B cell (primary cell): Measurements from ENCODE around the gene TAF1A. TPM values are rescaled to one million over a fixed set of nuclear protein-coding genes. Genes with fewer than 3 reads are reported as not detected.

Experiments used
- ATAC-seq: fragments of 200-7000 bp; cut with Tn5 transposase; one replicate; pipeline ENCODE4 v1.10.0; 2021; ENCODE audit warnings: low read depth, mild to moderate bottlenecking, moderate number of reproducible peaks, moderate library complexity
- CTCF ChIA-PET: fragments of 350-600 bp; sonication (Branson Sonifier 250); formaldehyde crosslinking; loops from one replicate; lab custom pipeline; 2021; ENCODE audit warnings: antibody characterized with exemption, inconsistent platforms; lab: Charles Lee
- POLR2A ChIA-PET: fragments of 350-600 bp; sonication (Branson Sonifier 250); formaldehyde crosslinking; loops from one replicate; lab custom pipeline; 2021; ENCODE audit warnings: antibody characterized with exemption; lab: Charles Lee
- DNase-seq: peaks from one replicate; pipeline ENCODE4 v3.0.0; 2013
- H2AFZ ChIP-seq: 2 replicates; pipeline ENCODE4 v1.6.1; 2012; ENCODE audit warnings: mild to moderate bottlenecking, low read depth, low read length; ENCODE audit not compliant: insufficient read depth, poor library complexity, severe bottlenecking
- H3K27ac ChIP-seq, 2 donors: 1 replicate in 1 of 2; 2 replicates in 1 of 2; pipeline ENCODE4 v1.5.1; 2012 to 2013; ENCODE audit warnings: low read length in 2 of 2, mild to moderate bottlenecking in 2 of 2, moderate library complexity in 1 of 2
- H3K27me3 ChIP-seq, 4 experiments: fragments of 200-600 bp in 1 of 4; sonication (generic) in 1 of 4; replicated peaks in 1 of 4; 1 replicate in 2 of 4; 2 replicates in 2 of 4; pipeline versions ENCODE4 v1.6.1 to v1.7.0; 2013 to 2016; ENCODE audit warnings: low read length in 3 of 4, mild to moderate bottlenecking in 2 of 4, mixed read lengths in 1 of 4, moderate library complexity in 1 of 4; ENCODE audit not compliant: insufficient read depth in 4 of 4, control insufficient read depth in 3 of 4; ENCODE audit errors: control extremely low read depth in 1 of 4
- H3K36me3 ChIP-seq, 2 experiments: replicated peaks in 1 of 2; 1 replicate in 1 of 2; 2 replicates in 1 of 2; pipeline versions ENCODE4 v1.6.1 to v1.7.1; 2013; ENCODE audit warnings: low read length in 1 of 2; ENCODE audit not compliant: insufficient read depth in 2 of 2, control insufficient read depth in 1 of 2; ENCODE audit errors: control extremely low read depth in 1 of 2, extremely low read depth in 1 of 2
- H3K4me1 ChIP-seq, 2 donors: fragments of 200-600 bp in 1 of 2; sonication (generic) in 1 of 2; 1 replicate in 1 of 2; 2 replicates in 1 of 2; pipeline versions ENCODE4 v1.5.1 to v1.6.1; 2013 to 2017; ENCODE audit warnings: low read length in 2 of 2; ENCODE audit not compliant: control insufficient read depth in 2 of 2, insufficient read depth in 2 of 2
- H3K4me2 ChIP-seq: replicated peaks from 2 replicates; pipeline ENCODE3; 2012; ENCODE audit warnings: mild to moderate bottlenecking, low read depth, low read length; ENCODE audit not compliant: poor library complexity, severe bottlenecking
- H3K4me3 ChIP-seq, 5 experiments: fragments of 200-600 bp in 1 of 5; sonication (generic) in 1 of 5; 1 replicate in 3 of 5; 2 replicates in 2 of 5; pipeline versions ENCODE4 v1.5.1 to v1.7.0; 2011 to 2016; ENCODE audit warnings: low read length in 4 of 5, mild to moderate bottlenecking in 4 of 5, low read depth in 2 of 5, control low read depth in 1 of 5, moderate library complexity in 1 of 5; ENCODE audit not compliant: insufficient read depth in 1 of 5; ENCODE audit errors: control extremely low read depth in 1 of 5, extremely low read depth in 1 of 5
- H3K79me2 ChIP-seq: fragments of 200-600 bp; sonication (generic); one replicate; pipeline ENCODE4 v1.6.0; 2016; ENCODE audit warnings: low read length; ENCODE audit not compliant: control insufficient read depth, insufficient read depth
- H3K9ac ChIP-seq: fragments of 200-600 bp; sonication (generic); 2 replicates; pipeline ENCODE4 v1.6.1; 2017; ENCODE audit warnings: mild to moderate bottlenecking, low read length, moderate library complexity
- H3K9me3 ChIP-seq, 3 donors: one replicate each; pipeline versions ENCODE4 v1.6.1 to v1.7.1; 2013; ENCODE audit warnings: low read length in 2 of 3; ENCODE audit not compliant: control insufficient read depth in 2 of 3, insufficient read depth in 1 of 3; ENCODE audit errors: control extremely low read depth in 1 of 3
- H4K20me1 ChIP-seq: 2 replicates; pipeline ENCODE4 v1.6.0; 2012; ENCODE audit warnings: mild to moderate bottlenecking, low read length; ENCODE audit not compliant: insufficient read depth, control insufficient read depth, poor library complexity, severe bottlenecking
- H3K27ac Mint-ChIP-seq: one replicate; pipeline ENCODE4 v1.8.0; 2021; ENCODE audit warnings: mixed read lengths
- H3K27me3 Mint-ChIP-seq: one replicate; pipeline ENCODE4 v1.8.0; 2021; ENCODE audit warnings: mixed read lengths
- H3K4me1 Mint-ChIP-seq: one replicate; pipeline ENCODE4 v1.8.0; 2021; ENCODE audit warnings: mixed read lengths
- H3K4me3 Mint-ChIP-seq: one replicate; pipeline ENCODE4 v1.8.0; 2021; ENCODE audit warnings: mixed read lengths
- H3K9me3 Mint-ChIP-seq: one replicate; pipeline ENCODE4 v1.8.0; 2022; ENCODE audit warnings: mixed read lengths; ENCODE audit not compliant: insufficient read depth
- EZH2 ChIP-seq: IDR thresholded peaks from 2 replicates; pipeline ENCODE4 v1.6.1; 2012; ENCODE audit warnings: borderline replicate concordance, low read depth, mild to moderate bottlenecking, moderate library complexity, low read length; ENCODE audit not compliant: insufficient read depth, poor library complexity, severe bottlenecking
- WGBS: methylation state at CpG from one replicate; pipeline ENCODE4 v1.1.5; 2013; ENCODE audit warnings: missing lambda C conversion rate; ENCODE audit not compliant: insufficient coverage; 5-methylcytosine and 5-hydroxymethylcytosine counted together
- intact Hi-C: fragments of 100-400 bp; cut with micrococcal nuclease; formaldehyde crosslinking; loops from one replicate; pipeline ENCODE4 v1.10.0; 2022
- polyA plus RNA-seq: library from polyadenylated mRNA; depleted of rRNA; stranded (reverse); fragments of >200 nt; gene quantifications from 2 replicates; pipeline ENCODE4 v1.2.3, GENCODE V29; 2012
- total RNA-seq, 2 donors: library from RNA; stranded (reverse); fragments of 120-200 nt in 1 of 2; gene quantifications; 1 replicate in 1 of 2; 2 replicates in 1 of 2; pipeline versions ENCODE4 v1.2.3 to v1.2.4, GENCODE V29; 2013 to 2022
- TF ChIP-seq, protein P1 (sequence below): fragments of 200-600 bp; IDR thresholded peaks from one replicate; pipeline ENCODE4 v1.8.0; 2022; ENCODE audit warnings: antibody characterized with exemption, mild to moderate bottlenecking

TAF1A gene
- total and polyA plus RNA-seq, 2 donors (not counting 1 experiment from before 2014, with no cell fraction given) = 12.7 to 23.7 TPM

DNA sequence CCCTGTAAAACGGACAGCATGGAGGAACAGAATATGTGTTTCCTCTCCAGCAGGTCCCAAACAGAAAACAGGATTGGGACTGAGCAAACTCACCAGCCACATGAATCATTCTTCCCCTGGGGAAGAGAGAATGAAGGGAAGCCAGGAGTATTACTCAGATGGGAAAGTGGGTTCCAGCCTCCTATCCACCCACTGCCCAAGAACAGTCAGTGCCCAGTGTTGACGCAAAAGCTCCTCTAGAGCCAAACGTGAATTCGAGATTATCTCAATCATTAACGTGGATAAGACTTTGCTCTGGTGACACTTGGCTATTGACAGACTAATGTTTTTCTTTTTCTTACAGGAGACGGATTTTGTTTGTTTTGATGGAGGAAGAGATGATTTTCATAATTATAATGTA lies 37.5 kb upstream of the TAF1A start:
- Histone ChIP-seq H4K20me1 (no peaks in the 10 kb centered on the region), H3K9me3 (no peaks in the 10 kb centered on the region), H3K4me2 (no peak overlapping the region), H3K36me3 (peaks cover 3 to 56% of the 10 kb centered on the region in 2 experiments), H2AFZ (no peak overlapping the region), H3K27ac (no peak overlapping the region), H3K4me3 (no peak overlapping the region), H3K27me3 (no peaks in the 10 kb centered on the region), H3K79me2 (peaks cover 1% of the 10 kb centered on the region), H3K9ac (no peak overlapping the region), H3K4me1 (no peaks in the 10 kb centered on the region)
- no peak overlapping the region for H3K4me3 Mint-ChIP-seq
- POLR2A ChIA-PET = no interaction called here
- intact Hi-C loops = no loop called here
- ATAC-seq (no peak), DNase-seq (no peak)
- H3K9me3 Mint-ChIP-seq = no peaks in the 10 kb centered on the region
- H3K4me1 Mint-ChIP-seq = no peaks in the 10 kb centered on the region
- H3K27me3 Mint-ChIP-seq = no peaks in the 10 kb centered on the region
- TF ChIP-seq, protein P1, sequence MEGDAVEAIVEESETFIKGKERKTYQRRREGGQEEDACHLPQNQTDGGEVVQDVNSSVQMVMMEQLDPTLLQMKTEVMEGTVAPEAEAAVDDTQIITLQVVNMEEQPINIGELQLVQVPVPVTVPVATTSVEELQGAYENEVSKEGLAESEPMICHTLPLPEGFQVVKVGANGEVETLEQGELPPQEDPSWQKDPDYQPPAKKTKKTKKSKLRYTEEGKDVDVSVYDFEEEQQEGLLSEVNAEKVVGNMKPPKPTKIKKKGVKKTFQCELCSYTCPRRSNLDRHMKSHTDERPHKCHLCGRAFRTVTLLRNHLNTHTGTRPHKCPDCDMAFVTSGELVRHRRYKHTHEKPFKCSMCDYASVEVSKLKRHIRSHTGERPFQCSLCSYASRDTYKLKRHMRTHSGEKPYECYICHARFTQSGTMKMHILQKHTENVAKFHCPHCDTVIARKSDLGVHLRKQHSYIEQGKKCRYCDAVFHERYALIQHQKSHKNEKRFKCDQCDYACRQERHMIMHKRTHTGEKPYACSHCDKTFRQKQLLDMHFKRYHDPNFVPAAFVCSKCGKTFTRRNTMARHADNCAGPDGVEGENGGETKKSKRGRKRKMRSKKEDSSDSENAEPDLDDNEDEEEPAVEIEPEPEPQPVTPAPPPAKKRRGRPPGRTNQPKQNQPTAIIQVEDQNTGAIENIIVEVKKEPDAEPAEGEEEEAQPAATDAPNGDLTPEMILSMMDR = no peak
- no peak for TF ChIP-seq EZH2
- CTCF ChIA-PET = interaction anchor here (1.0 to 1.7 kb wide), 2 partner anchors 9 to 162 kb away, joined by 3 to 4 read pairs; no protein-coding TSS in a partner anchor
- no peak overlapping the region for H3K27ac Mint-ChIP-seq
- 100% methylated on average over 5 of the region's 6 CpGs for WGBS

DNA sequence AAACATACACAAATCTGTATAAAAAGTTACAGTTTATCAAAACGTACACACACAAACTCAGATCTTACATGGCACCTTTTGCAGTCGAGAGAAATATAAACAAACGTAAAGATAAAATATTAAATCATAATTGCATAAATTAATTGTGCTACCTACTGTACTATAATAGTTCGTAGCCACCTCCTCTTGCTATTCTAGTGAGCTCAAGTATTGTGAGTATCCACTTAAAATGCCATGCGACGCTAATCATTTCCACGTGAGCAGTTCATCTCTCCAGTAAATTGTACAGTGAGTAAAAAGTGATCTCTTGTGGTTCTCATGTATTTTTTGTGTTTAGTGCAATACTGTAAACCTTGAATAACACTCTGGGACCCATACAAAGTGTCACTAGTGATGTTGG lies 34.5 kb upstream of the TAF1A start:
- no peak for DNase-seq
- Histone ChIP-seq H3K36me3 (peaks cover 3 to 53% of the 10 kb centered on the region in 2 experiments), H3K4me2 (no peak overlapping the region), H3K4me1 (peaks cover 3 to 5% of the 10 kb centered on the region in 2 donors), H3K27ac (no peak overlapping the region), H3K9ac (no peak overlapping the region), H2AFZ (no peak overlapping the region), H3K27me3 (no peaks in the 10 kb centered on the region), H3K79me2 (peaks cover 6% of the 10 kb centered on the region), H4K20me1 (no peaks in the 10 kb centered on the region), H3K9me3 (no peaks in the 10 kb centered on the region), H3K4me3 (no peak overlapping the region)
- TF ChIP-seq, protein P1 = no peak
- TF ChIP-seq EZH2 = no peak
- ChIA-PET CTCF (interaction anchor here (4.7 kb wide), 1 partner anchor 9 kb away, joined by 26 read pairs; no protein-coding TSS in a partner anchor), POLR2A (no interaction called here)
- no peaks in the 10 kb centered on the region for H3K27me3 Mint-ChIP-seq
- ATAC-seq = no peak
- no peak overlapping the region for H3K27ac Mint-ChIP-seq
- intact Hi-C loops = no loop called here
- no peaks in the 10 kb centered on the region for H3K9me3 Mint-ChIP-seq
- H3K4me3 Mint-ChIP-seq = no peak overlapping the region
- WGBS = no CpG with 5 or more reads among the region's 7 CpGs
- peaks cover 16% of the 10 kb centered on the region for H3K4me1 Mint-ChIP-seq
